MM.1S (cell line): ENCODE results near the gene FIGN.

Experiments used
- DNase-seq: peaks from one replicate; pipeline ENCODE4 v3.0.0-alpha.2; 2015
- H2AFZ ChIP-seq: fragments of 300-600 bp; sonication (generic); 2 replicates; pipeline ENCODE4 v1.6.0; 2016; ENCODE audit warnings: antibody characterized with exemption, low read length
- H3F3A ChIP-seq: fragments of 300-600 bp; sonication (generic); 2 replicates; pipeline ENCODE4 v1.6.1; 2016; ENCODE audit warnings: mild to moderate bottlenecking, antibody characterized with exemption, low read length, moderate library complexity, mixed read lengths; ENCODE audit not compliant: insufficient read depth
- H3K27ac ChIP-seq: fragments of 300-600 bp; sonication (generic); 2 replicates; pipeline ENCODE4 v1.5.1; 2016; ENCODE audit warnings: mild to moderate bottlenecking, low read length
- H3K27me3 ChIP-seq: fragments of 300-600 bp; sonication (generic); replicated peaks from 2 replicates; pipeline ENCODE4 v1.6.0; 2016; ENCODE audit warnings: low read length; ENCODE audit not compliant: insufficient read depth
- H3K36me3 ChIP-seq: fragments of 300-600 bp; sonication (generic); replicated peaks from 2 replicates; pipeline ENCODE4 v1.6.1; 2016; ENCODE audit warnings: mild to moderate bottlenecking, low read length, mixed read lengths; ENCODE audit not compliant: insufficient read depth
- H3K4me1 ChIP-seq: fragments of 300-600 bp; sonication (generic); 2 replicates; pipeline ENCODE4 v1.6.1; 2016; ENCODE audit warnings: low read length, mixed read lengths
- H3K4me2 ChIP-seq: fragments of 300-600 bp; sonication (generic); 2 replicates; pipeline ENCODE4 v1.6.0; 2016; ENCODE audit warnings: low read depth, low read length
- H3K4me3 ChIP-seq: fragments of 300-600 bp; sonication (generic); 2 replicates; pipeline ENCODE4 v1.5.1; 2016; ENCODE audit warnings: low read length, mixed read lengths
- H3K79me2 ChIP-seq: fragments of 300-600 bp; sonication (generic); 2 replicates; pipeline ENCODE4 v1.6.1; 2016; ENCODE audit warnings: mixed run types, low read length, mixed read lengths
- H3K9ac ChIP-seq: fragments of 300-600 bp; sonication (generic); 2 replicates; pipeline ENCODE4 v1.6.1; 2016; ENCODE audit warnings: low read length, mixed read lengths
- H3K9me2 ChIP-seq: fragments of 300-600 bp; sonication (generic); replicated peaks from 2 replicates; pipeline ENCODE4 v1.6.1; 2016; ENCODE audit warnings: mild to moderate bottlenecking, low read length, mixed read lengths; ENCODE audit not compliant: insufficient read depth
- H3K9me3 ChIP-seq: fragments of 300-600 bp; sonication (generic); replicated peaks from 2 replicates; pipeline ENCODE4 v1.6.1; 2016; ENCODE audit warnings: mild to moderate bottlenecking, low read length, mixed read lengths; ENCODE audit not compliant: insufficient read depth
- H4K20me1 ChIP-seq: fragments of 300-600 bp; sonication (generic); 2 replicates; pipeline ENCODE4 v1.6.1; 2016; ENCODE audit warnings: mild to moderate bottlenecking, low read length, moderate library complexity, mixed read lengths; ENCODE audit not compliant: insufficient read depth
- EZH2 ChIP-seq: fragments of 300-600 bp; sonication (generic); optimal IDR thresholded peaks from 2 replicates; pipeline ENCODE3; 2017; ENCODE audit warnings: low read depth, mild to moderate bottlenecking, antibody characterized with exemption, low read length, mixed read lengths
- EZH2phosphoT487 ChIP-seq: fragments of 300-600 bp; sonication (generic); IDR thresholded peaks from 2 replicates; pipeline ENCODE4 v1.6.1; 2018; ENCODE audit warnings: antibody characterized with exemption, low read length
- TF ChIP-seq, protein P1 (sequence below): fragments of 300-600 bp; sonication (generic); IDR thresholded peaks from 2 replicates; pipeline ENCODE4 v1.5.1; 2016; ENCODE audit warnings: antibody characterized with exemption, low read length, mixed read lengths

Gene FIGN

DNA sequence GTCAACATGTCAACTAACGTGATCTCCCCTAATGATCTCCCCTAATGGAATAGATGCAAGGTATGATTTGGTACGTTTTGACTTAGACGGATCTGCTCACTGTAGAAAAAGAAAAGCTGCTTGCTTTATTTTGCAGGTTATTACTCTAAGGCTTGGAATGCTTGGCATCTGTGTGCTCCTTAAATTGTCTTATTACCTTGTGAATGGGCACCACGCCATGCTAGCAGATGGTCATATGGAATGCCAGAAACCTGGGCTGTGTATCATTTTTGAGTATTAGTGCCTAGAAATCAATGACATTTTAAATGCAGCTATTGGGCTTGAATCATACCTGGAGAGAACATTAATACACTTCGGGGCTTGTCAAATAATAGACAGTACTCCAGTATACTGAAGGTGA is 16.5 kb upstream of the FIGN start:
- no peak overlapping the region for H3K27ac ChIP-seq
- no peaks in the 10 kb centered on the region for H3K9me2 ChIP-seq
- no peaks in the 10 kb centered on the region for H3K4me1 ChIP-seq
- H3F3A ChIP-seq = no peaks in the 10 kb centered on the region
- H3K4me2 ChIP-seq = no peak overlapping the region
- H3K79me2 ChIP-seq = no peaks in the 10 kb centered on the region
- H3K9me3 ChIP-seq = no peaks in the 10 kb centered on the region
- DNase-seq = no peak
- no peaks in the 10 kb centered on the region for H3K27me3 ChIP-seq
- no peak overlapping the region for H3K4me3 ChIP-seq
- no peaks in the 10 kb centered on the region for H4K20me1 ChIP-seq
- TF ChIP-seq, protein P1, sequence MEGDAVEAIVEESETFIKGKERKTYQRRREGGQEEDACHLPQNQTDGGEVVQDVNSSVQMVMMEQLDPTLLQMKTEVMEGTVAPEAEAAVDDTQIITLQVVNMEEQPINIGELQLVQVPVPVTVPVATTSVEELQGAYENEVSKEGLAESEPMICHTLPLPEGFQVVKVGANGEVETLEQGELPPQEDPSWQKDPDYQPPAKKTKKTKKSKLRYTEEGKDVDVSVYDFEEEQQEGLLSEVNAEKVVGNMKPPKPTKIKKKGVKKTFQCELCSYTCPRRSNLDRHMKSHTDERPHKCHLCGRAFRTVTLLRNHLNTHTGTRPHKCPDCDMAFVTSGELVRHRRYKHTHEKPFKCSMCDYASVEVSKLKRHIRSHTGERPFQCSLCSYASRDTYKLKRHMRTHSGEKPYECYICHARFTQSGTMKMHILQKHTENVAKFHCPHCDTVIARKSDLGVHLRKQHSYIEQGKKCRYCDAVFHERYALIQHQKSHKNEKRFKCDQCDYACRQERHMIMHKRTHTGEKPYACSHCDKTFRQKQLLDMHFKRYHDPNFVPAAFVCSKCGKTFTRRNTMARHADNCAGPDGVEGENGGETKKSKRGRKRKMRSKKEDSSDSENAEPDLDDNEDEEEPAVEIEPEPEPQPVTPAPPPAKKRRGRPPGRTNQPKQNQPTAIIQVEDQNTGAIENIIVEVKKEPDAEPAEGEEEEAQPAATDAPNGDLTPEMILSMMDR = no peak
- TF ChIP-seq EZH2 (no peak), EZH2phosphoT487 (no peak)
- H3K9ac ChIP-seq = no peak overlapping the region
- H2AFZ ChIP-seq = no peak overlapping the region
- no peaks in the 10 kb centered on the region for H3K36me3 ChIP-seq

DNA sequence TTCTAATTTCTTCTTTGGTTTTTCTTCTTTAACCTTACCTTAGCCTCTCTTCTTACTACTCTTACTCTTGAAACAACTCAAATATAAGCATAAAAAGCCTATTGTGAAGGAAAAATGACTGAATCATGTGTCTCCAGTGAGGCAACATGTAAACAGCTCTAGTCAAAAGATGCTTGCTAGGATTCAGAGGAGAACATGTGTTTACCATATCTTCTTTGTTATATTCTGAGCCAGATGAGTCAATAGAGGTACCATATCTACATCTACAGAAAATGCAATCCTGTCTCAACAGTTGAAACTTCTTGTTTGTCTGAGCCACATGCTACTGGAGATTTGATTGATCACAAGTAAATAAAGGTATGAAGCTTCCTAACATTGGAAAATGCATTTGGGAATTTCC is 15.9 kb upstream of the FIGN start:
- H3F3A ChIP-seq = no peaks in the 10 kb centered on the region
- no peak overlapping the region for H3K9ac ChIP-seq
- no peak overlapping the region for H3K4me2 ChIP-seq
- H3K79me2 ChIP-seq = no peaks in the 10 kb centered on the region
- H3K9me3 ChIP-seq = no peaks in the 10 kb centered on the region
- no peaks in the 10 kb centered on the region for H3K4me1 ChIP-seq
- H3K27me3 ChIP-seq = no peaks in the 10 kb centered on the region
- no peak overlapping the region for H3K4me3 ChIP-seq
- H3K9me2 ChIP-seq = no peaks in the 10 kb centered on the region
- TF ChIP-seq EZH2phosphoT487 (no peak), EZH2 (no peak)
- TF ChIP-seq, protein P1 = no peak
- H4K20me1 ChIP-seq = no peaks in the 10 kb centered on the region
- no peak overlapping the region for H3K27ac ChIP-seq
- H2AFZ ChIP-seq = no peak overlapping the region
- no peaks in the 10 kb centered on the region for H3K36me3 ChIP-seq
- DNase-seq = no peak

DNA sequence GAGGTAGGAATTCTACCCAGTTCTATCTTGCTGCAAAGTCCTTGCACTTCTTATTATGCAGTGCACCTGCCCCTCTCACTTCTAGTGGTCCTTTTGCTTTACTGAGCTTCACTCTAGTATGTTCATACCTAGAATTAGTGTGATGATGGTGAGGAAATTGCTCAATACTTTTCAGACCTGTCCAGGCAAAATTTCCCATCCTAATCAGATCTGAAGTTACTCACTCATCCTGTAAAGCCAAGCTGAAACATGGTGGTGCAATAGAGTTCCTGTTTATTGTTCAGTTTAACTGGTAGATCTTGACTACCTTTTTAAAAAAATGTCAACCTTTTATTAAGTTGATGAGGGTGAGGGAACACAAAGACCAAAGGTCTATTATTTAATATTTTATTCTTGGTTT is 12.6 kb upstream of the FIGN start:
- Histone ChIP-seq H3K9me2 (no peaks in the 10 kb centered on the region), H3K79me2 (no peaks in the 10 kb centered on the region), H3K4me2 (no peak overlapping the region), H4K20me1 (no peaks in the 10 kb centered on the region), H3K4me3 (no peak overlapping the region), H3F3A (no peaks in the 10 kb centered on the region), H3K9ac (no peak overlapping the region), H3K4me1 (no peaks in the 10 kb centered on the region), H3K36me3 (no peaks in the 10 kb centered on the region), H3K27ac (no peak overlapping the region), H3K9me3 (no peaks in the 10 kb centered on the region), H3K27me3 (no peaks in the 10 kb centered on the region), H2AFZ (no peak overlapping the region)
- DNase-seq = no peak
- TF ChIP-seq EZH2 = no peak
- TF ChIP-seq EZH2phosphoT487 = no peak
- TF ChIP-seq, protein P1 = no peak
